Measurements from ENCODE around the gene FRMPD4.

FRMPD4 gene

DNA sequence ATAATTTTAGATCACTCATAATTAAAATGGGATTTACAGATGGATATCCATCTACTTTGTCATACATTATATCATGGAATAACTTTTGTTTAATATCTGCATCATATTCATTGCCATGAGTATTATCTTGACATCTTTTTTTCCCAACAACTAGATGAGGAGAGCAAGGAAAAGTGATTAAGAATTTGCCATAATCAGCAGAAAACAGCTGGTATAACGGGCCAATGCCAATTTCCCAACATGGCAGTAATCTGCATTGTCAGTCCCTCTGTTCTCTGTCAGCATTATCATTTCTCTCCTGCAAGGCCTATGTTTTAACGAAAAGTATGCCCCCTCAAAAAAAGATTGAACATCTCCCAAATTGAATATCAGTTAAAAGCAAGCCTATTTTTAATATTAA is 314.0 kb downstream of the FRMPD4 start:
- TF ChIP-seq, protein P1, sequence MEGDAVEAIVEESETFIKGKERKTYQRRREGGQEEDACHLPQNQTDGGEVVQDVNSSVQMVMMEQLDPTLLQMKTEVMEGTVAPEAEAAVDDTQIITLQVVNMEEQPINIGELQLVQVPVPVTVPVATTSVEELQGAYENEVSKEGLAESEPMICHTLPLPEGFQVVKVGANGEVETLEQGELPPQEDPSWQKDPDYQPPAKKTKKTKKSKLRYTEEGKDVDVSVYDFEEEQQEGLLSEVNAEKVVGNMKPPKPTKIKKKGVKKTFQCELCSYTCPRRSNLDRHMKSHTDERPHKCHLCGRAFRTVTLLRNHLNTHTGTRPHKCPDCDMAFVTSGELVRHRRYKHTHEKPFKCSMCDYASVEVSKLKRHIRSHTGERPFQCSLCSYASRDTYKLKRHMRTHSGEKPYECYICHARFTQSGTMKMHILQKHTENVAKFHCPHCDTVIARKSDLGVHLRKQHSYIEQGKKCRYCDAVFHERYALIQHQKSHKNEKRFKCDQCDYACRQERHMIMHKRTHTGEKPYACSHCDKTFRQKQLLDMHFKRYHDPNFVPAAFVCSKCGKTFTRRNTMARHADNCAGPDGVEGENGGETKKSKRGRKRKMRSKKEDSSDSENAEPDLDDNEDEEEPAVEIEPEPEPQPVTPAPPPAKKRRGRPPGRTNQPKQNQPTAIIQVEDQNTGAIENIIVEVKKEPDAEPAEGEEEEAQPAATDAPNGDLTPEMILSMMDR (IDR thresholded peaks at IDR 0.05; ENCODE audit: insufficient read depth, missing control alignments), result no peak
- no peak for FAIRE-seq
- DNase-seq (ENCODE audit: insufficient read length, low spot score), result no peak

DNA sequence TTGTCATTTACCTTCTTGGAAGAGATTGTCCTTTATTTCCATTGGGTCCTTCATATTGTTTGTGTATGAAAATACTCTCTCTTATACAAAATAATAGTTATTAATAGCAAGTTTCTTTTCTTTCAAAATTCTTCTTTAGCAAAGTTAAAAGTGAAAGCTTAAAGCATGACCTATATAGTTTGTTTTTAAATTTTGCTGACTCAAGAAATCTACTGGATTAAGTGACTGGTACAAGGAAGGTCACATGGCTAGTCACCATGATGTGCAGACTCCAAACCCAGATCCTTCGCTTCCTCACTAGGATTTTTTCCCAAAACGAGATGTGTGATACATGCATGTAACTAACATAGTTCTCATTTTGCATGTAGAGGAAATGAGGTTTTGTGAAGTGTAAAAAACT is 322.7 kb downstream of the FRMPD4 start:
- DNase-seq (ENCODE audit: insufficient read length, low spot score) (no peak), FAIRE-seq (no peak)
- TF ChIP-seq, protein P1 (IDR thresholded peaks at IDR 0.05; ENCODE audit: insufficient read depth, missing control alignments), result no peak

DNA sequence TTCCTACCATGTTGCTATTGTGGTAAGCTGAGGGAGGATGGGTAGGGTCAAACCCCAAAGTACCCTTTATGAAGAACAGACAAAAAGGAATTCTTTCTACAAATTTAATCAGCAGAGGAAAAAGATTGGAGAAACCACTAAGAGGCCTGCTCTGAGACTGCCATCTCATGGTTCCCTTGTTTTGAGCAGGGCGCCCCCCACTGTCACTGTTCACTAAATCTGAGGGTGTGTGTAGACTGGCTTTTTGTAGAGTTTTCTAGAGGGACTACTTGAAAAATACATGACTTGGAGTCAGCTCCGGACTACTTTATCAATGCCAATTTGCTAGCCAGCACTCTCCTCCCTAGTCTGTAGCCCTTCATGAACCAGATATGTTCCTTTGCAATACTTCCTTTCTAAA is 324.8 kb downstream of the FRMPD4 start:
- FAIRE-seq, result no peak
- TF ChIP-seq, protein P1 (IDR thresholded peaks at IDR 0.05; ENCODE audit: insufficient read depth, missing control alignments), result no peak
- no peak for DNase-seq (ENCODE audit: insufficient read length, low spot score)

GRCh38 chrX:12463873-12464272 is 325.6 kb downstream of the FRMPD4 start:
- TF ChIP-seq, protein P1 (IDR thresholded peaks at IDR 0.05; ENCODE audit: insufficient read depth, missing control alignments), result no peak
- FAIRE-seq (no peak), DNase-seq (ENCODE audit: insufficient read length, low spot score) (no peak)

DNA sequence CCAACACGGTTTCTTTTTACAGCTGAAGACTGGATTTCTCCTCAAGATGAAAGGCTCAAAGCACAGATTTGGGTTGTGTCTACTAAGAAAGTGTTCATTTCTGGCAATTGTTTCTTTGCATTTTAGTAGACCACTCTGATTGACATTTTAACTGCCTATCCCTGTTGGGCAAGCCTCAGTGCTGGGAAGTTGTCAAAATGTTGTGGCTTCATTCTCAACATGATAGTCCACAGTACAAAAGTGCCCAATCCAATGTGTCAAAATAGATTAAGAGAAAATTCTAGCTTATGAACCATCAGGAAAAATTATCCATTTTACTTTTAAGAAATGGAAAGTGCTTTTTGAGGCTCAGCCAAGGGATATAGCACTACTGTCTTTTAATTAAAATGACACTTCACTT is 329.0 kb downstream of the FRMPD4 start:
- TF ChIP-seq, protein P1 (IDR thresholded peaks at IDR 0.05; ENCODE audit: insufficient read depth, missing control alignments), result no peak
- DNase-seq (ENCODE audit: insufficient read length, low spot score), result no peak
- no peak for FAIRE-seq

DNA sequence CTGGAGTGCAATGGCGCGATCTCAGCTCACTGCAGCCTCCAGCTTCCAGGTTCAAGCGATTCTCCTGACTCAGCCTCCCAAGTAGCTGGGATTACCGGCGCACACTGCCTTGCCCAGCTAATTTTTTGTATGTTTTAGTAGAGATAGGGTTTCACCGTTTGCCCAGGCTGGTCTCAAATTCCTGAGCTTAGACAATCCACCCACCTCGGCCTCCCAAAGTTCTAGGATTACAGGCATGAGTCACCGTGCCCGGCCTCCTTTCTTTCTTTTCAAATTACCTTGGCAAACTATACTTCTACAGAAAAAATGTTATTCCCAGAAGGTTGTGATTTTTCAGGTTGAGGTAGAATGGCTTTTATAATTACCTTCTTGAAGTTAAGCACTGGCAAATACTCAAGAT is 331.0 kb downstream of the FRMPD4 start:
- FAIRE-seq, result no peak
- no peak for DNase-seq (ENCODE audit: insufficient read length, low spot score)
- TF ChIP-seq, protein P1 (IDR thresholded peaks at IDR 0.05; ENCODE audit: insufficient read depth, missing control alignments), result no peak

DNA sequence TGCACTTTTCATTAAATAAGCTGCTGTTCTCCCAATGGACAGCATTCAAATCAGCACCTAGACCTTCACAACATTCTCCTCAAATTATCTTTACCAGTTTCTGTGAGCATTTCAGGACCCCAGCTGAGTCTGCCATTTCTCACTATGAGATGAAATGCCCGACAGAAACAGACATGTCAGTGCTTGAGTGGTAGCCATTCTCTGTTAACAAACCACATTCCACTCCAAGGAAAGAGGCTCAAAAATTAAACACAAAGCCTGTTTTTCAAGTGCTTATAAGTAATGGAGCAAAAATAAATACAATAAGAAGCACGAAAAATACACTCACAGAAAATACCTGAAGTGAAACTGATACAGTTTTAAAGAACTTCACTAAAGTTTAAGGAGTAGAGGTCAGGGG is 332.8 kb downstream of the FRMPD4 start:
- FAIRE-seq (no peak), DNase-seq (ENCODE audit: insufficient read length, low spot score) (no peak)
- TF ChIP-seq, protein P1 (IDR thresholded peaks at IDR 0.05; ENCODE audit: insufficient read depth, missing control alignments), result no peak

All from D721Med (cell line).